Type B pancreatic cell (in vitro differentiated cells): ENCODE measurements around the gene THADA. TPM values are rescaled to one million over a fixed set of nuclear protein-coding genes. Genes with fewer than 3 reads are reported as not detected.

Experiments
- DNase-seq: peaks from one replicate; pipeline ENCODE4 v3.0.0; 2021; ENCODE audit warnings: mixed read lengths; ENCODE audit not compliant: unreplicated experiment; ENCODE audit errors: extremely low spot score
- H3K27ac Mint-ChIP-seq: 2 replicates; pipeline ENCODE4 v1.8.0; 2021; ENCODE audit warnings: mild to moderate bottlenecking, mixed read lengths
- H3K27me3 Mint-ChIP-seq: 2 replicates; pipeline ENCODE4 v1.8.0; 2021; ENCODE audit warnings: mixed read lengths
- H3K36me3 Mint-ChIP-seq: 2 replicates; pipeline ENCODE4 v1.8.0; 2021; ENCODE audit warnings: mixed read lengths
- H3K4me1 Mint-ChIP-seq: one replicate; pipeline ENCODE4 v1.8.0; 2021; ENCODE audit warnings: mixed read lengths; ENCODE audit not compliant: unreplicated experiment
- H3K4me3 Mint-ChIP-seq: 2 replicates; pipeline ENCODE4 v1.8.0; 2021; ENCODE audit warnings: mild to moderate bottlenecking, mixed read lengths
- H3K9me3 Mint-ChIP-seq: 2 replicates; pipeline ENCODE4 v1.8.0; 2021; ENCODE audit warnings: mixed read lengths
- CTCF ChIP-seq: fragments of 200-600 bp; sonication (generic); conservative IDR thresholded peaks from 2 replicates; pipeline ENCODE4 v1.5.0; 2021; ENCODE audit warnings: antibody characterized with exemption, mild to moderate bottlenecking
- total RNA-seq: library from RNA; stranded (reverse); gene quantifications from 2 replicates; pipeline ENCODE4 v1.2.1, GENCODE V29; 2021; ENCODE audit warnings: low replicate concordance

THADA gene
- total RNA-seq, 1 donor from 2014 or later, result 35.6 TPM

- Mint-ChIP-seq H3K9me3 (no peaks in the 10 kb centered on the region), H3K4me1 (peaks cover 18% of the 10 kb centered on the region), H3K27me3 (no peaks in the 10 kb centered on the region), H3K36me3 (peaks cover 7% of the 10 kb centered on the region), H3K4me3 (no peak overlapping the region), H3K27ac (no peak overlapping the region)
- DNase-seq, result no peak
- TF ChIP-seq CTCF, result peak; percentile 83
Measured at GRCh38 chr2:43542285-43542933, 53.4 kb downstream of the THADA start.

GRCh38 chr2:43541165-43541564 is 54.7 kb downstream of the THADA start:
- H3K27me3 Mint-ChIP-seq, result no peaks in the 10 kb centered on the region
- peaks cover 7% of the 10 kb centered on the region for H3K36me3 Mint-ChIP-seq
- TF ChIP-seq CTCF, result no peak
- peaks cover 18% of the 10 kb centered on the region for H3K4me1 Mint-ChIP-seq
- no peak for DNase-seq
- no peaks in the 10 kb centered on the region for H3K9me3 Mint-ChIP-seq
- H3K4me3 Mint-ChIP-seq, result no peak overlapping the region
- no peak overlapping the region for H3K27ac Mint-ChIP-seq

GRCh38 chr2:43540021-43540779 is 55.6 kb downstream of the THADA start:
- Mint-ChIP-seq H3K4me1 (peaks cover 18% of the 10 kb centered on the region), H3K36me3 (peaks cover 9% of the 10 kb centered on the region), H3K4me3 (no peak overlapping the region), H3K9me3 (no peaks in the 10 kb centered on the region), H3K27ac (no peak overlapping the region), H3K27me3 (no peaks in the 10 kb centered on the region)
- no peak for DNase-seq
- TF ChIP-seq CTCF, result no peak

- no peak for DNase-seq
- Mint-ChIP-seq H3K9me3 (no peaks in the 10 kb centered on the region), H3K27me3 (no peaks in the 10 kb centered on the region), H3K27ac (no peak overlapping the region), H3K4me3 (no peak overlapping the region), H3K36me3 (peaks cover 16% of the 10 kb centered on the region), H3K4me1 (peaks cover 18% of the 10 kb centered on the region)
- TF ChIP-seq CTCF, result no peak
Measured at GRCh38 chr2:43539436-43539835, 56.4 kb downstream of the THADA start.

- no peaks in the 10 kb centered on the region for H3K9me3 Mint-ChIP-seq
- no peaks in the 10 kb centered on the region for H3K27me3 Mint-ChIP-seq
- DNase-seq, result no peak
- no peak for TF ChIP-seq CTCF
- H3K36me3 Mint-ChIP-seq, result peaks cover 23% of the 10 kb centered on the region
- H3K4me3 Mint-ChIP-seq, result no peak overlapping the region
- peaks cover 18% of the 10 kb centered on the region for H3K4me1 Mint-ChIP-seq
- H3K27ac Mint-ChIP-seq, result peak overlapping the region; percentile 12
Measured at GRCh38 chr2:43538034-43538670, 57.7 kb downstream of the THADA start.
